Measurements from ENCODE around the gene ITPRIP. TPM values are rescaled to one million over a fixed set of nuclear protein-coding genes. Genes with fewer than 3 reads are reported as not detected.

Gene ITPRIP
- total RNA-seq, 1 experiment from 2014 or later, result 22.5 TPM

GRCh38 chr10:104359811-104360210, 21.5 kb upstream of the ITPRIP start:
- Mint-ChIP-seq H3K36me3 (ENCODE audit: insufficient read depth in 1 of 3, low read depth in 3 of 3) (peaks cover 3 to 5% (median 5%) of the 10 kb centered on the region in 3 experiments; a peak in 4 of 7 replicates), H3K27ac (no peak overlapping the region), H3K9me3 (peaks cover 7% of the 10 kb centered on the region in 2 experiments; a peak in 3 of 5 replicates), H3K27me3 (ENCODE audit: low read depth) (peaks cover 2% of the 10 kb centered on the region), H3K4me3 (no peak overlapping the region), H3K4me1 (no peaks in the 10 kb centered on the region)
- no peak overlapping the region for H4K91ac ChIP-seq (ENCODE audit: insufficient read length, low read depth, low read length)
- H4K5ac ChIP-seq (ENCODE audit: insufficient read length, low read depth, low read length), result no peak overlapping the region
- H2BK15ac ChIP-seq (ENCODE audit: low read depth, low read length), result no peak overlapping the region
- H2BK12ac ChIP-seq (ENCODE audit: insufficient read length, low read depth, low read length), result no peak overlapping the region
- H3K18ac ChIP-seq (ENCODE audit: insufficient read length, low read depth, low read length), result no peak overlapping the region
- H3K4me2 ChIP-seq (ENCODE audit: insufficient read depth, insufficient read length, low read length), result no peak overlapping the region
- H4K8ac ChIP-seq (replicated peaks; ENCODE audit: insufficient read length, low read depth, low read length), result no peak overlapping the region
- DNase-seq, result no peak
- no peaks in the 10 kb centered on the region for H3K79me2 ChIP-seq (ENCODE audit: insufficient read depth, low read length)
- no peak overlapping the region for H3K23ac ChIP-seq (ENCODE audit: insufficient read length, low read depth, low read length)
- H3K9me3 ChIP-seq (ENCODE audit: control insufficient read depth, low read depth, low read length), result no peaks in the 10 kb centered on the region
- peaks cover 2% of the 10 kb centered on the region; the same call in 1 of the 2 replicates for H3K27me3 ChIP-seq (ENCODE audit: insufficient read depth, low read length)
- no peaks in the 10 kb centered on the region for H3K23me2 ChIP-seq (ENCODE audit: insufficient read length, low read depth, low read length, poor library complexity, severe bottlenecking)
- no peak overlapping the region for H3K27ac ChIP-seq (ENCODE audit: insufficient read length, low read depth, low read length)
- H3K14ac ChIP-seq (ENCODE audit: insufficient read depth, low read length), result no peak overlapping the region
- no peak overlapping the region for H2AFZ ChIP-seq (ENCODE audit: low read length)
- H2BK5ac ChIP-seq (ENCODE audit: insufficient read length, low read length), result no peak overlapping the region
- H3K4ac ChIP-seq (ENCODE audit: low read depth, low read length), result no peak overlapping the region
- no peaks in the 10 kb centered on the region for H4K20me1 ChIP-seq (ENCODE audit: control insufficient read depth, insufficient read depth, insufficient read length)
- H2AK5ac ChIP-seq (ENCODE audit: insufficient read length, low read length), result no peak overlapping the region
- no peak overlapping the region for H3T11ph ChIP-seq (ENCODE audit: low read length)
- H3K56ac ChIP-seq (ENCODE audit: insufficient read length, low read depth, low read length), result no peak overlapping the region
- no peak overlapping the region for H2BK120ac ChIP-seq (ENCODE audit: low read depth, low read length, poor library complexity, severe bottlenecking)
- no peak overlapping the region for H3K9ac ChIP-seq (ENCODE audit: extremely low read depth, insufficient read length, low read length)
- H3K79me1 ChIP-seq (ENCODE audit: insufficient read depth, low read depth, low read length, poor library complexity, severe bottlenecking), result no peaks in the 10 kb centered on the region
- no peak overlapping the region for H2BK20ac ChIP-seq (ENCODE audit: low read depth, low read length, poor library complexity, severe bottlenecking)
- no CpG with 5 or more reads among the region's 2 CpGs for WGBS (ENCODE audit: extremely low coverage, insufficient read length, low lambda C conversion rate)
- no peak for TF ChIP-seq CTCF (conservative IDR thresholded peaks at IDR 0.05)
- no peaks in the 10 kb centered on the region for H3K4me1 ChIP-seq (ENCODE audit: insufficient read depth, low read length)
